Brain microvascular endothelial cell (primary cell): ENCODE data around the gene CCL1.

ENCODE experiments used
- DNase-seq: peaks from one replicate; pipeline ENCODE4 v3.0.0-alpha.2; 2020
- H3K27ac ChIP-seq: fragments of 250-450 bp; sonication (Bioruptor Pico); 2 replicates; pipeline ENCODE4 v1.5.1; 2020; ENCODE audit warnings: mild to moderate bottlenecking, moderate library complexity
- H3K27me3 ChIP-seq: fragments of 250-450 bp; sonication (Bioruptor Pico); replicated peaks from 2 replicates; pipeline ENCODE4 v1.5.1; 2020; ENCODE audit warnings: mild to moderate bottlenecking
- H3K36me3 ChIP-seq: fragments of 250-450 bp; sonication (Bioruptor Pico); replicated peaks from 2 replicates; pipeline ENCODE4 v1.5.1; 2020; ENCODE audit warnings: mild to moderate bottlenecking
- H3K4me3 ChIP-seq: 2 replicates; pipeline ENCODE4 v1.5.1; 2011; ENCODE audit warnings: low read depth, mild to moderate bottlenecking, control low read depth, low read length, moderate library complexity
- CTCF ChIP-seq: IDR thresholded peaks from 2 replicates; pipeline ENCODE4 v1.5.1; 2011; ENCODE audit warnings: low read depth, mild to moderate bottlenecking, moderate library complexity, low read length, control low read depth, inconsistent platforms; ENCODE audit errors: missing control alignments
- in situ Hi-C: cut with HindIII; loops from 2 replicates; pipeline ENCODE4 v1.10.0; 2017; ENCODE audit warnings: low sequenced_read_pairs, low pct_ligation_motif_present

CCL1 gene

GRCh38 chr17:34397265-34397664 lies 34.2 kb upstream of the CCL1 start:
- Histone ChIP-seq H3K27ac (no peak overlapping the region), H3K36me3 (no peaks in the 10 kb centered on the region), H3K4me3 (no peak overlapping the region), H3K27me3 (no peaks in the 10 kb centered on the region)
- TF ChIP-seq CTCF: no peak
- no peak for DNase-seq
- in situ Hi-C loops: no loop called here

GRCh38 chr17:34393401-34393800 lies 30.4 kb upstream of the CCL1 start:
- in situ Hi-C loops: no loop called here

GRCh38 chr17:34391241-34391640 lies 28.2 kb upstream of the CCL1 start:
- Histone ChIP-seq H3K27me3 (no peaks in the 10 kb centered on the region), H3K27ac (no peak overlapping the region), H3K4me3 (no peak overlapping the region), H3K36me3 (no peaks in the 10 kb centered on the region)
- TF ChIP-seq CTCF: no peak
- DNase-seq: no peak
- in situ Hi-C loops: no loop called here

More at GRCh38 chr17:34393401-34393800, 30.4 kb upstream of the CCL1 start:
- no peaks in the 10 kb centered on the region for H3K27me3 ChIP-seq
- H3K27ac ChIP-seq: no peak overlapping the region
- DNase-seq: no peak
- no peak for TF ChIP-seq CTCF
- no peak overlapping the region for H3K4me3 ChIP-seq
- no peaks in the 10 kb centered on the region for H3K36me3 ChIP-seq

- H3K27me3 ChIP-seq: no peaks in the 10 kb centered on the region
- H3K36me3 ChIP-seq: no peaks in the 10 kb centered on the region
- in situ Hi-C loops: no loop called here
- no peak for TF ChIP-seq CTCF
- DNase-seq: no peak
- no peak overlapping the region for H3K4me3 ChIP-seq
- no peak overlapping the region for H3K27ac ChIP-seq
These were observed 27.6 kb upstream of the CCL1 start for GRCh38 chr17:34390649-34391048.

- in situ Hi-C loops: no loop called here
- Histone ChIP-seq H3K27me3 (no peaks in the 10 kb centered on the region), H3K27ac (no peak overlapping the region), H3K36me3 (no peaks in the 10 kb centered on the region), H3K4me3 (no peak overlapping the region)
- TF ChIP-seq CTCF: no peak
- no peak for DNase-seq
These were observed 26.2 kb upstream of the CCL1 start for GRCh38 chr17:34389126-34389750.

- Histone ChIP-seq H3K36me3 (no peaks in the 10 kb centered on the region), H3K27ac (no peak overlapping the region), H3K27me3 (no peaks in the 10 kb centered on the region), H3K4me3 (no peak overlapping the region)
- no peak for TF ChIP-seq CTCF
- in situ Hi-C loops: no loop called here
- DNase-seq: no peak
These were observed 24.5 kb upstream of the CCL1 start for GRCh38 chr17:34387566-34387965.
